AG04450 (cell line): ENCODE results near the gene MX2. TPM values are rescaled to one million over a fixed set of nuclear protein-coding genes. Genes with fewer than 3 reads are reported as not detected.
"Not testable (repeated sequence)": the region's sequence is repeated elsewhere in the genome, so short reads cannot be mapped to it uniquely, and the experiment has no call there.

Source experiments
- CTCF ChIA-PET: fragments of 300-600, 350-600 bp; formaldehyde crosslinking; extraction: SDS; loops from one replicate; lab custom pipeline; 2022; ENCODE audit warnings: antibody characterized with exemption, inconsistent platforms; lab: Charles Lee
- POLR2A ChIA-PET: fragments of 350-600 bp; formaldehyde crosslinking; extraction: SDS; loops from one replicate; lab custom pipeline; 2021; ENCODE audit warnings: antibody characterized with exemption, inconsistent platforms; lab: Yijun Ruan, JAX
- DNase-seq: peaks from one replicate; pipeline ENCODE4 v3.0.0-alpha.2; 2011; ENCODE audit warnings: low read depth, low spot score
- H3K27ac ChIP-seq: one replicate; pipeline ENCODE4 v1.5.1; 2012; ENCODE audit warnings: low read depth, low read length, control low read depth
- H3K27me3 ChIP-seq: one replicate; pipeline ENCODE4 v1.6.0; 2012; ENCODE audit warnings: low read length; ENCODE audit not compliant: control insufficient read depth, insufficient read depth
- H3K4me3 ChIP-seq: 2 replicates; pipeline ENCODE4 v1.5.1; 2011; ENCODE audit warnings: mild to moderate bottlenecking, low read depth, low read length, control low read depth
- H3K9me3 ChIP-seq: 2 replicates; pipeline ENCODE4 v1.5.1; 2012; ENCODE audit warnings: low read length; ENCODE audit not compliant: control insufficient read depth, insufficient read depth
- CTCF ChIP-seq: IDR thresholded peaks from 2 replicates; pipeline ENCODE4 v1.5.1; 2011; ENCODE audit warnings: low read depth, low read length, control low read depth, inconsistent platforms
- polyA plus RNA-seq: library from polyadenylated mRNA; depleted of rRNA; stranded (reverse); fragments of >200 nt; gene quantifications from 2 replicates; pipeline ENCODE4 v1.2.3, GENCODE V29; 2011

MX2 gene
- polyA plus RNA-seq, 1 experiment: 0.82 TPM

- no peak for TF ChIP-seq CTCF
- Histone ChIP-seq H3K27me3 (peaks cover 2% of the 10 kb centered on the region), H3K9me3 (no peaks in the 10 kb centered on the region; the same call in 1 of the 2 replicates), H3K4me3 (no peak overlapping the region), H3K27ac (no peak overlapping the region)
- ChIA-PET CTCF (no interaction called here), POLR2A (no interaction called here)
- DNase-seq: no peak
Measured at GRCh38 chr21:41418393-41418792, 56.6 kb downstream of the MX2 start.

GRCh38 chr21:41418956-41419680 lies 57.3 kb downstream of the MX2 start:
- POLR2A ChIA-PET: no interaction called here

GRCh38 chr21:41419921-41420862 lies 58.4 kb downstream of the MX2 start:
- no peak for TF ChIP-seq CTCF
- POLR2A ChIA-PET: no interaction called here
- DNase-seq: peak; percentile 63
- H3K9me3 ChIP-seq: no peaks in the 10 kb centered on the region; the same call in 1 of the 2 replicates
- peak overlapping the region; percentile 52 for H3K27ac ChIP-seq
- peak overlapping the region; percentile 81 for H3K4me3 ChIP-seq
- CTCF ChIA-PET: no interaction called here
- peaks cover 2% of the 10 kb centered on the region for H3K27me3 ChIP-seq

More at GRCh38 chr21:41418956-41419680, 57.3 kb downstream of the MX2 start:
- Histone ChIP-seq H3K9me3 (no peaks in the 10 kb centered on the region; the same call in 1 of the 2 replicates), H3K4me3 (no peak overlapping the region), H3K27ac (no peak overlapping the region), H3K27me3 (peaks cover 2% of the 10 kb centered on the region)
- CTCF ChIA-PET: no interaction called here
- no peak for TF ChIP-seq CTCF
- DNase-seq: no peak

- POLR2A ChIA-PET, CTCF ChIA-PET, H3K9me3 ChIP-seq, H3K4me3 ChIP-seq, H3K27me3 ChIP-seq, H3K27ac ChIP-seq, DNase-seq: not testable (repeated sequence)
Measured at GRCh38 chr21:41420998-41421397, 59.2 kb downstream of the MX2 start.

GRCh38 chr21:41422546-41423304 lies 60.9 kb downstream of the MX2 start:
- TF ChIP-seq CTCF: no peak
- CTCF ChIA-PET: interaction anchor here (1.2 kb wide), 1 partner anchor 394 kb away, joined by 3 read pairs; no protein-coding TSS in a partner anchor
- H3K4me3 ChIP-seq: no peak overlapping the region

GRCh38 chr21:41423305-41423636 lies 61.4 kb downstream of the MX2 start:
- H3K27ac ChIP-seq, DNase-seq, H3K4me3 ChIP-seq, H3K9me3 ChIP-seq, POLR2A ChIA-PET: not testable (repeated sequence)
- peaks cover 15% of the 10 kb centered on the region for H3K27me3 ChIP-seq
- CTCF ChIA-PET: interaction anchor here (1.2 kb wide), 1 partner anchor 394 kb away, joined by 3 read pairs; no protein-coding TSS in a partner anchor

More at GRCh38 chr21:41422546-41423304, 60.9 kb downstream of the MX2 start:
- POLR2A ChIA-PET: no interaction called here
- no peak for DNase-seq
- Histone ChIP-seq H3K27ac (no peak overlapping the region), H3K9me3 (no peaks in the 10 kb centered on the region; the same call in 1 of the 2 replicates), H3K27me3 (peaks cover 15% of the 10 kb centered on the region)
